GM12874 (cell line): ENCODE data around the gene AATK.

Source experiments
- TF ChIP-seq, protein P1 (sequence below): IDR thresholded peaks from 2 replicates; pipeline ENCODE4 v1.5.1; 2011; ENCODE audit warnings: low read depth, mild to moderate bottlenecking, control low read depth, low read length, moderate library complexity; ENCODE audit not compliant: insufficient read depth

AATK gene

DNA sequence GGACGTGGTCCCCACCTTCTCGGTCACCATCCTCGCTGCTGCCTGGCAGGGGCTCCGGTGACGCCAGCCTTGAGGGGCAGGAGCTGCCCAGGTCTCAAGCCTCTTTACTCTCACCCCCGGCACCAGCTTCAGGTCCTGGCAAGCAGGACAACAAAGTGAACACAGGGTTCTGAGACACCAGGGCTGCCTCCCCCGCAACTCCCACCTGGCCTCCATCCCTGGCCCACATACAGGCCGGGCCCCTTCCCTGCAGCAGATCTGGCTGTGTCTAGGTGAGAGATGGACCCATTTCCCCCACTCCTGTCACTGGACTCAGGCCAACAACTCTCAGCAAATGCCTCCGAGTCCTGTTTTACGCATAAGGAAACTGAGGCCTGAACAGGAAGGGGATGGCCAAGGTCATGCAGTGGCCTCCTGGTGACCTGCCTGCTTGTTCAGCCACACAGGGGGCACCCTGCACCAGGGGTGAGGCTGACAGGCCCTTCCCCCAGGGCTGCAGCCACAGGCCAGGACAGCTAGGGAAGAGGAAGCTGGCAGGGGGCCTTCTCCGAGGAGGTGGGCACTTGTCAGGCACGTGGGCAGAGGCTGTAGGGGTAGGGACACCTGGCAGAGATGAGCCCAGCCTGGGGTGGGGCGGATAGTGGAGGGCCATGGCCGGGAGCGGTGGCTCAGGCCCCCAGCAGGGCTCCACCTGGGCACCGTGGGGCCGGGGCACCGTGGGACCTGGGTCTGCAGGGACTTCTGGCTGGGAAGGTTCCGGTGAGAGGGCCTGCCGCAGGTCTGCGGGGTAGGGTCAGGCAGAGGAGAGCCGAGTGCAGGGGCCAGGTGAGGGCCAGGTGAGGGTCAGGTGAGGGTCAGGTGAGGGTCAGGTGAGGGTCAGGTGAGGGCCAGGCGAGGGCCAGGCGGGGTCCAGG is 47.5 kb downstream of the AATK start:
- TF ChIP-seq, protein P1, sequence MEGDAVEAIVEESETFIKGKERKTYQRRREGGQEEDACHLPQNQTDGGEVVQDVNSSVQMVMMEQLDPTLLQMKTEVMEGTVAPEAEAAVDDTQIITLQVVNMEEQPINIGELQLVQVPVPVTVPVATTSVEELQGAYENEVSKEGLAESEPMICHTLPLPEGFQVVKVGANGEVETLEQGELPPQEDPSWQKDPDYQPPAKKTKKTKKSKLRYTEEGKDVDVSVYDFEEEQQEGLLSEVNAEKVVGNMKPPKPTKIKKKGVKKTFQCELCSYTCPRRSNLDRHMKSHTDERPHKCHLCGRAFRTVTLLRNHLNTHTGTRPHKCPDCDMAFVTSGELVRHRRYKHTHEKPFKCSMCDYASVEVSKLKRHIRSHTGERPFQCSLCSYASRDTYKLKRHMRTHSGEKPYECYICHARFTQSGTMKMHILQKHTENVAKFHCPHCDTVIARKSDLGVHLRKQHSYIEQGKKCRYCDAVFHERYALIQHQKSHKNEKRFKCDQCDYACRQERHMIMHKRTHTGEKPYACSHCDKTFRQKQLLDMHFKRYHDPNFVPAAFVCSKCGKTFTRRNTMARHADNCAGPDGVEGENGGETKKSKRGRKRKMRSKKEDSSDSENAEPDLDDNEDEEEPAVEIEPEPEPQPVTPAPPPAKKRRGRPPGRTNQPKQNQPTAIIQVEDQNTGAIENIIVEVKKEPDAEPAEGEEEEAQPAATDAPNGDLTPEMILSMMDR, result no peak

DNA sequence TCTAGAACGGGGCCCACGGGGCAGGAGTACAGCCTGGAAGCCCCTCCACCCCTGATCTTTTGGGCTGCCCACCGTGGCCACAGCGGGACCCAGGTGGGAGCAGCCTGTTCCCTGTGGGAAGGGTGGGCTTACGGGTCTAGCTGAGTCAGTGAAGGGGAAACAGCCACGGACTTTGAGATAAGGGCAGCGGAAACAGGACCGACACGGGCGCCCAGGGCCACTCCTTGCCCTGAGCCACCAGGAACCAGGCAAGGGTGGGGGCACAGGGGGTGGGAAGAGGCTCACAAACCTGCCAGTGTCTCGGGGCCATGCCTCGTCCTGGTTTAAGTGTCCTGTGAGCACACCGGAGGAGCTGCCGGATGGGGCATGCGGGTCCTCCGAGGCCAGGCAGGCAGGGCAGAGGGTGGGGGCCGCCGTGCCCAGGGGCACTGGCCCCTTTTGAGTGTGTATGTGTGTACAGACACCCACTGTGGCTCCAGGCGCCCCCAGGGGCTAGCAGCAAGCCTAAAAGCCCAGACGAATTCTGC is 48.3 kb downstream of the AATK start:
- TF ChIP-seq, protein P1, result no peak

DNA sequence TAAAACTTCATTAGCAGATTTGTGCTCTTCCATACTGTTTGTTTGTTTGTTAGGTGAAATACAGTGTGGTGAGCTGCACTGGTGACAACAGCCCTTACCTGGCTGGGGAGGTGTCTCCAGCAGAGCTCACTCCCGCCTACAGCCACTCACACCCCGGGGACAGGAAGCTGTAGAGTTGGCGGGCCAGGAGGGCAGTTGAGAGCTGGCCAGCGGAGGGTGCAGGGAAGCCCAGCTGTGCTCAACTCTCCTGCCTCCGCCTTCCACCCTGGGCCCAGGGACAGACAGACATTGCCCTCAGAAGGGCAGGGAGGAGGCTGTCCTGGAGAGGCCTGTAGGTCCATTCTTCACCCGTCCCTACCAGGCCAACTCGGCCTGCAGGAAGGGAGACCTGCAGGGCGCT is 49.3 kb downstream of the AATK start:
- TF ChIP-seq, protein P1, result no peak

DNA sequence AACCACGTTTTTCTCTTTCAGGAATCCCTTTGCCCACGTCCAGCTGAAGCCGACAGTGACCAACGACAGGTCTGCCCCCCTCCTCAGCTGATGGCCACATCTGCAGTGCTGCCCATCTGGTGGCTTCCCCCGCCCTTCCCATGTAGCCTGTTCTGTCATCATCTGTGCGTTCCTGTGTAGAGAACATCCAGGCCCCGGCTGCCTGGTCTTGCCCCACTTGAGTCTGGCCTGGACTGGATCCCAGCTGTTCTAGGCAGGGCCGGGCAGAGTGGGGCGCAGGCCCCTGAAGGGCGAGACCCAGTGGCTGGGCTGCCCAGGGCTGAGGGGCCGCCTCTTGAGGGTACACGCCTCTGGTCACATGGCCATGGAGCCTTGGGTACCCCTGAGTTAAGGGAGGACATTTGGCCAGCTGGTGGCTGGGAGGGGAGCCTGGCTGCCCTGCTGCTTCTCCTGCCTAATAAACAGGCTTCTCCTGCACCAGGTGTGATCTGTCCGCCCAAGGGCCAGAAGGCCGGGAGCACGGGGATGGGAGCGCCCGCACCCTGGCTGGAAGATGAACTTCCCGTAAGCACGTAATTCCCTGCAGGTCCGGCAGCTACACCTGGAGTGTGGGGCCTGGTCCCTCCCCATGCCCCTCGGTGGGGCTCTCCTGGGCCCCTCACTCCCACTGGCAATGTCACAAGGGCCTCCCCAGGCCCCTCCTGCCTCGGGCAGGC is 50.1 kb downstream of the AATK start:
- TF ChIP-seq, protein P1, result no peak

DNA sequence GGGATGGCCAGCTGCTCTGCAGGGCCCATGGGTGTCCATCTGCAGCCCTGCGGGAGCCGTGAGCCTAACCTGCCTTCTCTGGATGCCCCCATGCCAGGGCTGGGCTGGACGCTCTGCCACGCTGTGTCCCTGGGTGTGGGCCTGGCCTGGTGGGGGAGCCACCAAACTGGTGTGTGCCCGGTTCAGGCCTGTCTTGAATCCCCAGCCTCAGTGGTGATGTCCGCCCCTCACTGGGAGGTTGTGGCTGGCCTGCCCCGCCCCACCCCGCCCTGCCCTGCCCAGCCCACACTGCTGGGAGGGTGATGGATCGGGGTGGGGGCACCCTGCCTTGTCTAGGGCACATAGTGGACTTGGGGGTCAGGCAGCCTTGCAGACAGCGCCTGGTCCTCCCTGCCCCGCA is 50.8 kb downstream of the AATK start:
- TF ChIP-seq, protein P1, result no peak

DNA sequence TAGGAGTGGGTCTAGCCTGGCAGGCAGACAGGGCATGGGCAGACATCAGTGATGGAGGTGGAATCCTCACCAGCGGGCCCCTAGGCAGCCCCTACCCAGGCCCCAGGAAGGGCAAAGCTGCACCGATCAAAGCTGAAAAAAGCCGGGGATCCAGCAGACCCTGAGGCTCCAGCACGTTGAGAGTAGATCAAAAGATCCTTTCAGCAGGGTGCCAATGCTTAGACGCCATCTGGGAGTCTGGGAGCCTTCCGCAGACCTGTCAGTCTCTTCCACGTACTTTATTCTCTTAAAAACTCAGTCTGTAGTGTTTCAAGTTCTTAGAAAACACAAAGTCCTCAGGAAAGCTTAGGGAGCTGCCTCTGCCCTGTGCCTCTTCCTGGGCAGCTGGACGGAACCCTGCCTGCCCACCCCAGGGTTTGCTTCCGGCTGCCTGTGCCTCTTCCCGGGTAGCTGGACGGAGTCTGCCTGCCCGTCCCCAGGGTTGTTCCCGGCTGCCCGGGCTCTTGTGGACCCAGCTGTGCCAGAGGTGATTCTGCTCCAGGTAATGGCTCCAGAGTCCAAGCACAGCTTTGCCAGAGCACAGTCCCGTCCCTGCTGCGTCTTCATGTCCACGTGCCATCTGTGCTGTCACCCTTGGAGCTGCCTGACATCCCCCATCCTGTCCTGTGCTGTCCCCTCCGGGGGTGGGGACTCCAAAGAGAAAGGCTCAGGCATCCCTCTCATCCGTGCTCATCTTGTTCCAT is 51.5 kb downstream of the AATK start:
- TF ChIP-seq, protein P1, result no peak
